HG03378 (cell line): ENCODE results near the gene MCC.

Source experiments
- ATAC-seq: cut with Tn5 transposase; IDR thresholded peaks from one replicate; pipeline ENCODE4 v1.9.1; 2021; ENCODE audit warnings: mild to moderate bottlenecking, moderate library complexity; ENCODE audit not compliant: unreplicated experiment

MCC gene

DNA sequence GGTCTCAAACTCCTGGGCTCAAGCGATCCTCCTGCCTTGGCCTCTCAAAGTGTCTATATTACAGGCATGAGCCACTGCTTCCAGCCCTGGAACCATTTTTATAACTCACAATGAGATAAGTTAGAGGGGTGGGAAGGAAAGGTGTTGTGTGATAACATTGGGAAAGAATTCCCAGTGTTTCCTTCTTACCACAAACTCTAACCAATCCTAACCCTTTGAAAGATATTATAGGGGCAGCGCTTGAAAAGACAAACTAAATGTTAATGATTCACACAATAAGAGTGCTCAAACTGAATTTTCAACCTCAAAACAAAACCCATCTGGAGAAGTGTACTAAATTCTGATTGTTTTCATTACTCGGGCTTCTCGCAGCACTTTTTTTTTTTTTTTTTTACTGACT, 163.2 kb downstream of the MCC start:
- ATAC-seq: no peak

DNA sequence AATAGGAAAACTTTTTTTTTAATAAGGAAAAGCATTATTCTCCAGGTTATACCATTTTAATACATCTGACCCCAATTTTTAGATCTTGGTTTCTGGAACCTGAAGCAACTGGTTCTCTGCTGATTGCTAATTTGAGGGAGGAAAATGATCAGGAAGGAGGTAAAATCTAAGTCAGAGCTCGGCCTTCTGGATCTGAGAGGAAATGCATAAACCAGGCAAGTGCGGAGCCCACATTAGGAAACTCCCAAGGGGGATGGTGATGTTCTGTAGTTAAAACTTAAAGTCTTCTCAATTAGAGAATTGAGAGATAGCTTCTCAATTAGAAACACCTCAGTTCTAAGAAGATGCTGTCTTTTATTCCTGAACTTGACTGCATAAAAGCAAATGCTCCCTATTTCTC, 167.0 kb downstream of the MCC start:
- no peak for ATAC-seq

DNA sequence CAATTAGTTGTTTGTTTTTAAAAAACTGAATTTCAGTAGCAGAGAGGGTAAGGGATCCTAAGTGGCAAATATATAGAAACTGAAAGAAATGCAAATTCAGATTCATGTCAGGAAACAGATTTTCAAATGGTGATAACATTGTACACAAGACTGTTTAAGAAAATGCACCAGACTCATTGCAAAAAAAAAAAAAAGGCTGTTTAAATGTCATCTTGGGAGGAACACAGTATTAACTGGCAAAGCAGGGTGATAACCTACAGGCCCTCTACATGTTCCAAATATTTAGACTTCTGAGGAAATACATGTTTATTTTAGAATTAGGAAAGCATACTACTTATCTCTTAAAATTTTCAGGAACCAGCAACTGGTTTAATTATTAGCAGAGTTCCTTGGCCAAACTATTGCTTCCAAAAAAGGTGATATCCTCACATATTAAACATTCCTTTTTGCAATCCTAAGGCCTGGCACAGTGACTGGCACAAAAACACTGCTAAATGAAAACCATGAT, 167.9 kb downstream of the MCC start:
- peak; percentile 73 for ATAC-seq

DNA sequence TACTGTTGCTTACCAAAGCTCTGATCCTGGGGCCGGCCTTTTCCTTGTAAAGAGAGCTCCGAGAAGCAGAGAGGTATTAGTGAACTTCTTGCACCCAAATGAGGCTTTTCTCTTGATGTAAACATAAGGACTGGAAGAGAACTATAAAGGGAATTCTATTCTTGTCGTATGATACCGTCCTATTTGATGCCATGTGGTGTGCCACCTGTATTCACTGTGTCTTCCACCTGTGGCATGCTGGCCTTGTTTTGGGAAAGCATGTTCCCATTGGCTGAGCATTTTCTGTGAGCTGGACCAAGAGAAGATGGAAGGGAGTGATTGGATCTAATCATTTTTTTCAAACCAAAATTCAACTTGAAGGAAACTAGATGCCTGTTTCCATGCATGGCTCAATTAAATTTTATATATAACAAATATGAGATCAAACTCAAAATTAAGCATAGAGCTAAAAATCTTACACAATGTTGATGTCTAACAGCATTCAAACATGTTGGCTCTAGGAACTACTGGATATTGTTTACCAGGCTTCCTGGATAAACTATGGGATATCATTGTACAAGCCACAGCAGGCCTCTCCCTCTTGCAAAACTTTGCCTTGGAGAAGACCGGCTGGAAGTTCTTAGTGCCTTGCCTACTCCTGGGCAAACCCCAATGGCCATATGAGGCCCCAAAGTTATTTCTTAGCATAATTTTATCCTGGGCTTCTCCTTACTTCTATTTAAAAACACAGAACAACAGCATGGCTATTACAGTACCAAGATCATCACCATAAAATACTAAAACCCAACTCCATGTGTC, 168.8 kb downstream of the MCC start:
- no peak for ATAC-seq

DNA sequence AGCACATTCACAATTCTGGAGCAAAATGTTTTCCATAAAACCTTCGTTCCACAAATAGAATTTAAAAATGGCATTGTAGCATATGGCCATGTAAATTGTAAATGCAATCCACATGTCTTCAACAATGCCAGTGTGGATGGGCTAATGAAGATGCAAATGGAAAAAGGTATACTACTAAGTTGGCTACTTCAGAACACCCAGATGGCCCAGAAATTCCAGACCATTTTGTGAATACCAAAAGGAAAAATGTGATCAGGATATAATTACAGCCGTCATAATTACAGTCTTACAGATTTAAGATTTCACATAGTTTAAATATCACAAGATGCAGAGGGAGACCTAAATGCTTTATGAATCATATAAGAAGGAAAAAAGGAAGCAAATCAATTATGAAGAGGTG, 170.6 kb downstream of the MCC start:
- no peak for ATAC-seq

DNA sequence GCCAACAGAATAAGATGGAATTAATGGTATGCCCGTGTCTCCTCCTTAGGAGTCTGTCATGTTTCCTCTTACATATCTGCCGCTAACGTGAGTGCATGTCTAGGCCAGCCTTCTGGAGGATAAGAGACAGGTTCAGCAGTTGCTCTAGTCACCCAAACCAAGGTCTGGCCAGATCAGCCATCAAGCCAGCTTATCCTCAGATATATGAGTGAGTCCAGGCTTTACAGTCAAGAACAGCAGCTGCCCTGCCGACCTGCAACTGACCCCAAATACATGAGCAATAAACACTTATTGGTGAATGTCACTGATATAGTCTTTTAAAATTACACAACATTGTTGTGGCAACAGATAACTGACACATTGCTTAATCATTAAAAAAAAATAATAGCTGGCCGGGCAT, 177.0 kb downstream of the MCC start:
- ATAC-seq: no peak

DNA sequence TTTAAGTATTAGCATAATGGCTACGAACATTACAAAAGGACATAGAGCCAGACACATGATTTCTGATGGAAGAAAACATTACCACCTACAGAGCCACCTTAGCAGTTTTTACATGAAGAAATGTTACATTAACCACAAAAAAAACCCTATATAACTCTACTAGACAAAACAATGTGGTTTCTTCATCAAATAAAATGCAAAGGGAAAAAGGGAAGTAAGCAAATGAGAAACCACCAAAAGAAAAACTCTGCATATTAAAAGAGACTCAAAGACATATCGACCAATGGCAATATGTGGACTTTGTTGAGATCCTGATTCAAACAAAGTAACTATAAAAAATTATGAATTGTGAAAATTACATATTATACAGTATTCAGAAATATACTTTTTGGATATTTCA, 186.1 kb downstream of the MCC start:
- ATAC-seq: no peak

DNA sequence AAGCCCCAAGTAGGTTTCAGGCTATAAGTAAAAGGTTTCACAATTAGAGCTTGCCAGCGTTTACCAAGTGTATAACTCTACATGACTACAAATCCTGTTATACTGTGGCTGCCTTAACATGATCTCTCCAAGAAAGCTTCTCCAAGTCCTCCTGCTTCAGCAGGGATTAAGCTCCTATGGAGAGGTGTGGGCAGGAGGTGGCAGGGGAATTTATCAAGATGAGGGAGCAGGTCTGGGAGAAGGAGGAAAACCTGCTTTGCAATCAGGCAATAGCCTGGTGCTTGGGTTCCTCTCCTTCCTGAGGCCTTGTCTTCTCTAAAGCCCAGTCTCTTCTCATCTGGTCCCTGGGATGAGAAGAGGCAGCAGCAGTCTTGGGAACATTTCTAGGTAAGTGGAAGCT, 188.7 kb downstream of the MCC start:
- ATAC-seq: no peak

DNA sequence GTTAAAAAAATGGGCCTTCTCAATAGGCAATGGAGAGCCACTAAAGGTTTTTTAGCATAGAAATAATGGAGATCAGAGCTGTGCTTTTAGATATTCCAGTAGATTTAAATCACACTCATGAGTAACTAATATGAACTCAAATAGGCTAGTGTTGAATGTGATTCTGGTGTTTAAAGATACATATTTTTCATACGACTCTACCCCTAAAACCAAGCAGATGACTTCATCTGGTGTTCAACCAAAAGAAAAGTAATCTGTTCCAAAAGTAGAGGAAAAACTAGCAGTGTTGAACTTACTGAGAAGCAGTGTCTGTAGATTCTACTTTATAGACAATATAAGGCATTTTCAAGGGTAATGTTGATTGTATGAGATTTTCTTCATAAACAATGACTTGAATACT, 191.6 kb downstream of the MCC start:
- no peak for ATAC-seq

DNA sequence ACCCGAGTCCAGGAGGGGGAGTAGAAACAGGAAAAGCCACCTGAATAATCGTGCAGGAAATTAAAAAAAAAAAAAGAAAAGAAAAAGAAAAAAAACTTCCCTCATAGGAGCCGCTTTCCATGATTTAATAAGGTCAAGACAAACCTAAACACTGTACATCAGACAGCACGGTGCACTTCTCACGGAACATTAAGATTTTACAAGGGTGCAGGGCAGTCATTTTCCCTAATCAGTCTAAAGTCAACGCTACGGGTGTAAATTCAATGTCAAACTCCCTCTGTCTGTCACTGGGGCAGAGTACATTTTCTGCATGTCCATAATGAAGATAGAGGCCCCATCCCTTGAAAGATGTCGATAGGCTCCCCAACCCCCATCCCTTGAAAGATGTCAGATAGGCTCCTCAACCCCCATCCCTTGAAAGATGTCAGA, 193.1 kb downstream of the MCC start:
- no peak for ATAC-seq

DNA sequence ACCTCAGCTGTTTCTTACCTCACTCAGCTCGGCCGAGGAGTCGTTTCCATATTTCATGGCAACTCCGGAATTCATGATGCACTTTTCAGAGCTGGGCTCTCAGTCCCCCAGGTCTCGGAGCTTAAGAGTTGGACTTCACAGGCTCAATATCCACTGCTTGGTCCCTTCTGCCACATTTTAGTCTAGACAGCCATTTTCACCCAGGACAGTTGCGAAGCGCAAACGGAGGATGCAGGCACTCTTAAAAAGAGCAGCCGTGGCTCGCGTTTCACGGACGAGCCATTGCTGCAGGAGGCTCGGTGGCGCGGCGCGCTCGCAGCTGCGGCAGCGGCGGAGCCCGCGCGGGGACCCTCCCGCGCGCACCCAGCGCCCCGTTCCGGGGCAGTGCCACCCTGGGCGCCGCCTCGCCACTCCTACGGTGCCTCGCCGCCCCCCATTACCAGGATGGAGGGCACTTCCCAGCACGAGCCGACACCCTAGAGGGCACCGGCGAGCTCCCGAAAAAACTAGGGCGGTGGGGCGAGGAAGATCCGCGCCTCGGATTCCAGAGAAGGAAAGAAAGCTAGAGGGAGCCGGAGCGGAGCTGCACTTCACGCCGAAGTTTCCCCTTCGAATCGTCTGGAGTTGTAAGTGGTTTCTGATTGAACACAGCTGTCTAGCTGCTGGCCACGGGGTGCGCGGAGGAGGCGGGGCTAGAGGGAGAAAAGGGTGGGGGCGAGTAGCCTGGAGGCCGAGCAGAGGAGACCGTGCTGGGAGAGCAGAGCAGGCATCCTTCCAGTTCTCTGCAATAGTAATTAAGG, 193.7 kb downstream of the MCC start:
- peak; percentile 91 for ATAC-seq

DNA sequence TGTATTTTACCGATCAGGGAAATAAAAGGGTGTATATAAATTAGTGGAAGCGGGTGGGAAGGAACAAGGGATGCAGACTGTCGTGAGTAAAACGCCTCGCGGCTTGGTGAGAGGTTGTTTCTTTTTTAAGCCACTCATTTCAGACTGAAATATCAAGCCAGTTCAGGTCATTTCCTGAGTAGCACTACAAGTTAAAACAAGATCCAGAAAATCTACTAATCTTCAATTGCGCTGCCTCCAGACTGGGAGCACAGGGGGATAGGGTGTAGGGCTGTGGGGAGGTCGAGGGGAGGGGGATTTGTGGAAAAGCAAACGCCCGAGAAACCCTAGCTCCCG, 194.3 kb downstream of the MCC start:
- peak; percentile 38 for ATAC-seq

DNA sequence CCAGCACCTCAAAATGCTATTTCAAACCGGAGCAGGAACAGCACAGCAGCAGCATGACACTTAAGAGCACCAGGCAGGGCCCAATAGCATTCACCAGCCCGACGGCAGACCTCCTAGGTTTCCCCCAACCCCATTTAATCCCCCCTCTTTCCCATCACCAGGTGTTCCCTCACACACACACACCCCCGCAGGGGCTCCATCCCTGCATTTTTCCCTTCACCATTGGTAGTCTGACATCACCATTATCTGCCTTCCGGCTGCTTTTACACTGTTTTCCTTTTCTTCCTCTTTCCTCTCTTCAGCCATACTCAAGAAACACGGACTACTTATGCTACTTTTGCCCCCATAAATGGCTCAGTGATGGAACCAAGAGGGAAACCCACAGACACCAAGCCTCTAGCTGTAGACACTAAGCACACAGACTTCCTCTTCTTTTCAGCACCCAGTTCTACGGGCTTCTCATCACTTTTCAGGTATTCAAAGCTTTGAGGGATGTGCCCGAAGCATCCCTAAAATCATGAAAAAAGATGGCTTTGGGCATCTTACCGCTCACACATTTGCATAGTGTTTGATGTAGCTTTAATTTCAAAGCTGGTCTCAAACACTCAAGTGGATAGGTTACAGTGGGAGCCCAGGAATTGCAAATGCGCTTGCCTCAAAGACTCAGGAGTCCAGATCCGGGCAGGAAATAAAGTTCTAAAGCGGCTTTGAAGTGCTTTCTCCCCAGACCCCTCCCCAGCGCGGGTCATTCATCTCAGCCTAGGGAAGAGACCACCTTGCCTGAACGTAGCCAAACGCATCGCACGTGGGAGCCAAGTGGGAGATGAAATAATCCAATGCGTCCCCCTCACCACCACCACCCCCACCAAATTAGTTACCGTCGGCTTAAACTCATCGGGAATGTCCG, 194.9 kb downstream of the MCC start:
- ATAC-seq: no peak

DNA sequence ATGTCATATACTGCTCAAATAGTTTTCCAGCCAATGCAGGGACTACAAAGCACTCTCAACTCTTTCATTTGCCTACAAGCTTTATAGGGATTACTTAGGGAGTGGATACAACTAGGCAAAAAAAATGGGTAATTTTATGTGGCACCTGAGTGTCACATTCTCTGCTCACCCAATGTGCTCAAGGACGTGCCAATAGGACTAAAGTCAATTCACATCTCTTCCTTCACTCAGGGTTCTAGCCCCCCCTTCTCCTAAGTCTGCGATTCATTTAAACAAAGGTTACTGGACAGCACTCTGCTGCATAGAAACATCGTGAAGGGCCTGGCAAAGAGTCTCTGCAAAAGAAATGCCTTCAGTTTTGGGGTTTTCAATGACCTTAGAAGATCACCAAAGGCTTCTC, 195.8 kb downstream of the MCC start:
- no peak for ATAC-seq

DNA sequence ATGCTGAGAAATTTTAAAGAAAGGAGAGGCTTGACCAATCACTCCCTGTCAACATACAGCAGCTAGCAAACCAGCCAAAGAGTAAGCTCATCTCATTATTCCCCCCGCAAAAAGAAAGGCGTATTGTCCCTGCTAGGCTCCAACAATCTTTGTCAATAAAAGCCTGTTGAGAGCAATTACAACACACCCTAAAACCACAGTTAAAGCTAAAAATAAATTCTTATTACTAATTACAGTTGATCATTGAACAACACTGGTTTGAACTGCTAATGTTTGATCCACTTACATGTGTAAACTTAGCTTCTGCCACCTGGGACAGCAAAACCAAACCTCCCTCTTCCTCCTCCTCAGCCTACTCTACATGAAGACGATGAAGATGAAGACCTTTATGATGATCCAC, 204.7 kb downstream of the MCC start:
- ATAC-seq: no peak

DNA sequence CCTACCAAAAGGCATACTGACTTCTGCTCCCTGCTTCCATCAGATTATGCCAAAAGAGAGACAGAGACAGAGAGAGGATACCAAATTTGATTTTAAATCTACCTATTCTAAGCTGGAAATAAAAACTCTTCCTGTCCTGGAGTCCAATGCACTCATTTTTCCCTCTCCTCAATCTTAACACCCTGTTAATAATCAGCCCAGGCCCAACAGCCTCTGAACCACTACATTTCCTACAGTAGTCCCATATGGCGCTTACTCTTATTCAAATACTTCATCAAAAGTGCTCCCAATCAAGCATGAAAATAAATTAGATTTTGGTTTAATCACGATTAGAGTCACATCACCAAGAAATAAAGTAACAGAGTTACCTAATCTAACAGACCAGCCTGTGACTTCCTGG, 205.8 kb downstream of the MCC start:
- no peak for ATAC-seq

DNA sequence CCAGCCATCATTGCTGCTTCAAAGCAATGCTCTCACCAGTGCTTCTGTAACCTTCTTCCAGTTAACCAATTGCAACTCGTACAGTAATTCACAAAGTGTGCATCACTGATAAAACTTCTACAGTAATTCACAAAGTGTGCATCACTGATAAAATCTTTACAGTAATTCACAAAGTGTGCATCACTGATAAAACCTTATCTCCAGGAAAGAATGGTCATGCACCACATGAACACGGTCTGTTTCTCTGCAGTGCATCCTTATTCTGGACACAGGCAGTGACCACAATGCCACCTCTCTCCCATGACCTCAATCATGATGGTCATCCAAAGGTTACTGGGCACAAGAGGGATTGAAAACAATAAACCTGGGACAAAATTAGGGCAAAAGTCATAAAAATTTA, 207.1 kb downstream of the MCC start:
- ATAC-seq: no peak

DNA sequence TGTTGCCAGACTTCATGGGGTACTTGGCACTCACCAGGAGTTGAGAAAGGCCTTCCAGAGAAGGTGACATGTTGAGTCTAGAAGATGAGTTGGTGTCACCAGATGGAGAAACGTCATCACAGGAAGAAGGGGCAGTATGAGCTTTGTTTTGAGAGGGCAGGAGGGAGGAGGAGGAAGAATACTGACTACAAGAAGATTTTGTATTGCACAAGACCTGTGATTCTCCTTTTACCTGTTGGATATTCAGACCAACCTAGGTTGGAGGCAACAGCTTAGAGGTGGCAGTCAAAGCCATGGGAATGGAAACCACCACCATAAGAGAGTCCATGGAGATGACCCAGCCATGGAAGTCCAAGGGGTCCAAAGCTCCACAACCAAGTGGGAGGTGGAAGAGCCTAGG, 207.7 kb downstream of the MCC start:
- ATAC-seq: no peak

DNA sequence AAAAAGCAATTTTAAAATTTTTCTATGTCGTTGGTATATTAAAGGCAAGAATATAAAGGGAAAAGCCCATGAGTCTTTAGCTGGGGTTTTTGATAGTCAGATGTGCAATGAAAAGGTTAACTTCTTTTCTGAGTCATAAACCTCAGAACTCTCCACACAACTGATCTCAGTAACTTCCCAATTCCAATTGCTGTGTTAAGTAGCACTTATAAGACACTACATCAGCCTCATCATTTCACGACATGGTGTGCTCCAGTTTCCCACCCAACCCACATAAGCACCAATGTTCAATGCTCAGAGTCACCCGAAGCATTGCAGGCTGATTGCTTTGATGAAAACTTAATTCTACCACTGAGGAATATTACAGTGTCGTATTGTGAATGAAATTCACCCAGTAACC, 209.3 kb downstream of the MCC start:
- peak; percentile 50 for ATAC-seq

DNA sequence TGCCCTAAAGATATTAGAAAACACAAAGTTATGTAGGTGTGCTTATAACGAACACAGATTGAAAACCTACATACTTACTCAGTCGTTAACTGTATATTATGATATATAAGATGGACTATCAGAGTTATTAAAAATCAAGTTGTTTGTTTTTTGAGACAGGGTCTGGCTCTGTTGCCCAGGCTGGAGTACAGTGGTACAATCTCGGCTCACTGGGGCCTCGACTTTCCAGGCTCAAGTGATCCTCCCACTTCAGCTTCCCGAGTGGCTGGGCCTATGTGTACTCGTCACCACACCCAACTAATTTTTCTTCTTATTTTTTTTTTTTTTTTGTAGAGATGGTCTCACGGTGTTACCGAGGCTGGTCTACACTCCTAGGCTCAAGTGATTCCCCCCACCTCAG, 211.8 kb downstream of the MCC start:
- no peak for ATAC-seq

DNA sequence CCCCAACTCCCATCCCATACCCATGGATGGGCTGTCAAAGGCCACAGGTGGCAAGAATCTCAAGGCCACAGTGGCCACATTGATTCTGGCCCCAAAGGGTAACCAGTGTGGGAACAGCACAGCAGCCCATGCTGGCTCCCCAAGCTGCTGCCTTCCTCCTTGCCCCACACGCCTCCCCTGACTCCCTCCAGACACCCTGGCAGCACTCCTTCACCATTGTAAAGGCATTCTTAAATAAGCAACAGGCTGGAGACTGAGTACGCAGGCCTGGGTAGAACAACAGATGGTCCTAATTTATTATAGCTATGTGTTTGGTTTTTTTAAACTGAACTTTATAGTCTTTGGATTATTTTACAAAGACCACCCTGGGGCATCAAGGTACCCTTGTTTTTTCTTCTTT, 212.3 kb downstream of the MCC start:
- ATAC-seq: no peak
